ELF-1 (cell line): Measurements from ENCODE around the gene HIVEP2.

ENCODE experiments used
- DNase-seq: peaks from one replicate; pipeline ENCODE4 v3.0.0-alpha.2; 2016; ENCODE audit warnings: low read depth, low spot score

HIVEP2 gene

GRCh38 chr6:142844065-142844755 lies 100.8 kb downstream of the HIVEP2 start:
- DNase-seq: no peak

- no peak for DNase-seq
These were observed 101.6 kb downstream of the HIVEP2 start for GRCh38 chr6:142843361-142843760.

GRCh38 chr6:142842418-142843261 lies 102.3 kb downstream of the HIVEP2 start:
- no peak for DNase-seq

GRCh38 chr6:142841915-142842314 lies 103.1 kb downstream of the HIVEP2 start:
- no peak for DNase-seq

- no peak for DNase-seq
These were observed 105.3 kb downstream of the HIVEP2 start for GRCh38 chr6:142839686-142840040.

- DNase-seq: no peak
These were observed 105.9 kb downstream of the HIVEP2 start for GRCh38 chr6:142838821-142839685.

GRCh38 chr6:142835787-142836535 lies 109.0 kb downstream of the HIVEP2 start:
- DNase-seq: no peak

- DNase-seq: no peak
These were observed 110.1 kb downstream of the HIVEP2 start for GRCh38 chr6:142834853-142835252.

GRCh38 chr6:142833798-142834197 lies 111.2 kb downstream of the HIVEP2 start:
- DNase-seq: no peak

GRCh38 chr6:142833054-142833453 lies 111.9 kb downstream of the HIVEP2 start:
- DNase-seq: no peak

- DNase-seq: no peak
These were observed 114.2 kb downstream of the HIVEP2 start for GRCh38 chr6:142830807-142831206.

- no peak for DNase-seq
These were observed 114.8 kb downstream of the HIVEP2 start for GRCh38 chr6:142830116-142830710.

GRCh38 chr6:142829556-142829955 lies 115.4 kb downstream of the HIVEP2 start:
- DNase-seq: no peak

- DNase-seq: no peak
These were observed 117.0 kb downstream of the HIVEP2 start for GRCh38 chr6:142827991-142828390.

GRCh38 chr6:142827369-142827768 lies 117.6 kb downstream of the HIVEP2 start:
- DNase-seq: no peak

- DNase-seq: no peak
These were observed 119.2 kb downstream of the HIVEP2 start for GRCh38 chr6:142825760-142826159.

GRCh38 chr6:142824426-142824825 lies 120.5 kb downstream of the HIVEP2 start:
- DNase-seq: no peak

GRCh38 chr6:142823256-142823902 lies 121.6 kb downstream of the HIVEP2 start:
- DNase-seq: peak; percentile 85

- peak; percentile 92 for DNase-seq
These were observed 122.1 kb downstream of the HIVEP2 start for GRCh38 chr6:142822842-142823241.

GRCh38 chr6:142822383-142822782 lies 122.6 kb downstream of the HIVEP2 start:
- DNase-seq: no peak
